Right lobe of liver (tissue), 4 donors: Measurements from ENCODE around the gene FRMD4A.

Source experiments
- POLR2A ChIP-seq: fragments of 450-650 bp; IDR thresholded peaks from one replicate; pipeline ENCODE4 v1.6.1; 2017; ENCODE audit warnings: antibody characterized with exemption, mild to moderate bottlenecking
- TF ChIP-seq, protein P1 (sequence below), 4 donors: fragments of 200-600 bp in 3 of 4; fragments of 450-650 bp in 1 of 4; IDR thresholded peaks; one replicate each; pipeline versions ENCODE4 v1.5.1 to v1.8.0; 2016 to 2022; ENCODE audit warnings: antibody characterized with exemption in 4 of 4, mild to moderate bottlenecking in 2 of 4
- donor health status: DM: no; HTN: no; CAD: no.
- donor health status: DM: no; HTN: no; CAD: no.
- donor health status: DM: no; HTN: yes; CAD: no.

DNA sequence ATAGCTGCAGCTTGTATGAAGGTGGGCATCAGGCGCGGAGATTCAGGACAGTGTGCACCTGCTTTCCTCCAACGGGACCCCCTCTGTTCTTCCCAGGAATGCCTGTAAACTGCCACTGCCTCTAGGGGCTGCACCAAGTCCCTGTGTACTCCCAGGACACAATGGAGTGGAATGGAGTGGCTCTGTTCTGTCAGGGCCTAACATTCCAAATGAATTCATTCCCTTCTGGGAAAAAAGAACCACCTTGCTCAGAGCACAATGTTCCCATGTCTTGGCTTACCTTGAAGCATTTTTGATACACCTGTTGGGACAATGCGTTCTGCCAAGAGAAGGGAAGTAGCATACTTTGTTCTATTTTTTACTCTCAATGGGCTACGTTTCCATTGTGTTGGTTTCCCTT lies 339.4 kb downstream of the FRMD4A start:
- TF ChIP-seq, protein P1, sequence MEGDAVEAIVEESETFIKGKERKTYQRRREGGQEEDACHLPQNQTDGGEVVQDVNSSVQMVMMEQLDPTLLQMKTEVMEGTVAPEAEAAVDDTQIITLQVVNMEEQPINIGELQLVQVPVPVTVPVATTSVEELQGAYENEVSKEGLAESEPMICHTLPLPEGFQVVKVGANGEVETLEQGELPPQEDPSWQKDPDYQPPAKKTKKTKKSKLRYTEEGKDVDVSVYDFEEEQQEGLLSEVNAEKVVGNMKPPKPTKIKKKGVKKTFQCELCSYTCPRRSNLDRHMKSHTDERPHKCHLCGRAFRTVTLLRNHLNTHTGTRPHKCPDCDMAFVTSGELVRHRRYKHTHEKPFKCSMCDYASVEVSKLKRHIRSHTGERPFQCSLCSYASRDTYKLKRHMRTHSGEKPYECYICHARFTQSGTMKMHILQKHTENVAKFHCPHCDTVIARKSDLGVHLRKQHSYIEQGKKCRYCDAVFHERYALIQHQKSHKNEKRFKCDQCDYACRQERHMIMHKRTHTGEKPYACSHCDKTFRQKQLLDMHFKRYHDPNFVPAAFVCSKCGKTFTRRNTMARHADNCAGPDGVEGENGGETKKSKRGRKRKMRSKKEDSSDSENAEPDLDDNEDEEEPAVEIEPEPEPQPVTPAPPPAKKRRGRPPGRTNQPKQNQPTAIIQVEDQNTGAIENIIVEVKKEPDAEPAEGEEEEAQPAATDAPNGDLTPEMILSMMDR (IDR thresholded peaks at IDR 0.05) = no peak
- no peak for TF ChIP-seq POLR2A
